OCI-LY1 (cell line): Measurements from ENCODE around the gene GPR26.

Source experiments
- H2AFZ ChIP-seq: fragments of 200-600 bp; sonication (generic), shearing (Covaris generic); 2 replicates; pipeline ENCODE4 v1.6.0; 2014; ENCODE audit warnings: antibody characterized with exemption, mild to moderate bottlenecking, low read length
- H3F3A ChIP-seq: fragments of 200-600 bp; sonication (generic), shearing (Covaris generic); 2 replicates; pipeline ENCODE4 v1.6.0; 2014; ENCODE audit warnings: mild to moderate bottlenecking, antibody characterized with exemption, low read length, moderate library complexity; ENCODE audit not compliant: insufficient read depth
- H3K27ac ChIP-seq: fragments of 200-600 bp; sonication (generic); 2 replicates; pipeline ENCODE4 v1.5.1; 2014; ENCODE audit warnings: low read length, mixed run types, mild to moderate bottlenecking, low read depth; ENCODE audit not compliant: poor library complexity, severe bottlenecking
- H3K27me3 ChIP-seq: fragments of 200-600 bp; sonication (generic); 2 replicates; pipeline ENCODE4 v1.6.0; 2014; ENCODE audit warnings: antibody characterized with exemption, mild to moderate bottlenecking, low read length, moderate library complexity; ENCODE audit not compliant: insufficient read depth
- H3K36me3 ChIP-seq: fragments of 200-600 bp; sonication (generic); 2 replicates; pipeline ENCODE4 v1.6.1; 2014; ENCODE audit warnings: mild to moderate bottlenecking, antibody characterized with exemption, low read length, moderate library complexity, mixed read lengths; ENCODE audit not compliant: insufficient read depth
- H3K4me1 ChIP-seq: fragments of 200-600 bp; sonication (generic); 2 replicates; pipeline ENCODE4 v1.5.1; 2014; ENCODE audit warnings: mild to moderate bottlenecking, low read length, moderate library complexity; ENCODE audit not compliant: insufficient read depth, severe bottlenecking
- H3K4me2 ChIP-seq: fragments of 200-600 bp; sonication (generic), shearing (Covaris generic); 2 replicates; pipeline ENCODE4 v1.6.1; 2014; ENCODE audit warnings: low read length
- H3K4me3 ChIP-seq: fragments of 200-600 bp; sonication (generic); 2 replicates; pipeline ENCODE4 v1.5.1; 2014; ENCODE audit warnings: low read length, low read depth, mild to moderate bottlenecking, mixed read lengths; ENCODE audit not compliant: poor library complexity, severe bottlenecking
- H3K79me2 ChIP-seq: fragments of 200-600 bp; shearing (Covaris generic); 2 replicates; pipeline ENCODE4 v1.6.1; 2016; ENCODE audit warnings: mixed run types, low read length, mixed read lengths; ENCODE audit not compliant: insufficient read depth
- H3K9ac ChIP-seq: fragments of 200-600 bp; sonication (generic), shearing (Covaris generic); 2 replicates; pipeline ENCODE4 v1.6.1; 2014; ENCODE audit warnings: mild to moderate bottlenecking, low read length, mixed read lengths
- H3K9me2 ChIP-seq: fragments of 200-600 bp; sonication (generic), shearing (Covaris generic); 2 replicates; pipeline ENCODE4 v1.6.1; 2014; ENCODE audit warnings: low read depth, mild to moderate bottlenecking, low read length, mixed read lengths
- H3K9me3 ChIP-seq: fragments of 200-600 bp; shearing (Covaris generic); 2 replicates; pipeline ENCODE4 v1.6.1; 2014; ENCODE audit warnings: low read length, mixed read lengths
- H4K20me1 ChIP-seq: fragments of 200-600 bp; sonication (generic), shearing (Covaris generic); 2 replicates; pipeline ENCODE4 v1.6.0; 2016; ENCODE audit warnings: mild to moderate bottlenecking, low read length; ENCODE audit not compliant: insufficient read depth
- EZH2 ChIP-seq: fragments of 200-600 bp; sonication (generic), shearing (Covaris generic); IDR thresholded peaks from 2 replicates; pipeline ENCODE4 v1.8.0; 2017; ENCODE audit warnings: borderline replicate concordance, mixed run types, mild to moderate bottlenecking, antibody characterized with exemption, low read length, moderate library complexity, mixed read lengths
- TF ChIP-seq, protein P1 (sequence below): fragments of 200-600 bp; sonication (generic), shearing (Covaris generic); IDR thresholded peaks from 2 replicates; pipeline ENCODE4 v1.5.1; 2017; ENCODE audit warnings: mild to moderate bottlenecking, antibody characterized with exemption, low read length, moderate library complexity, mixed read lengths

Gene GPR26, protein sequence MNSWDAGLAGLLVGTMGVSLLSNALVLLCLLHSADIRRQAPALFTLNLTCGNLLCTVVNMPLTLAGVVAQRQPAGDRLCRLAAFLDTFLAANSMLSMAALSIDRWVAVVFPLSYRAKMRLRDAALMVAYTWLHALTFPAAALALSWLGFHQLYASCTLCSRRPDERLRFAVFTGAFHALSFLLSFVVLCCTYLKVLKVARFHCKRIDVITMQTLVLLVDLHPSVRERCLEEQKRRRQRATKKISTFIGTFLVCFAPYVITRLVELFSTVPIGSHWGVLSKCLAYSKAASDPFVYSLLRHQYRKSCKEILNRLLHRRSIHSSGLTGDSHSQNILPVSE

DNA sequence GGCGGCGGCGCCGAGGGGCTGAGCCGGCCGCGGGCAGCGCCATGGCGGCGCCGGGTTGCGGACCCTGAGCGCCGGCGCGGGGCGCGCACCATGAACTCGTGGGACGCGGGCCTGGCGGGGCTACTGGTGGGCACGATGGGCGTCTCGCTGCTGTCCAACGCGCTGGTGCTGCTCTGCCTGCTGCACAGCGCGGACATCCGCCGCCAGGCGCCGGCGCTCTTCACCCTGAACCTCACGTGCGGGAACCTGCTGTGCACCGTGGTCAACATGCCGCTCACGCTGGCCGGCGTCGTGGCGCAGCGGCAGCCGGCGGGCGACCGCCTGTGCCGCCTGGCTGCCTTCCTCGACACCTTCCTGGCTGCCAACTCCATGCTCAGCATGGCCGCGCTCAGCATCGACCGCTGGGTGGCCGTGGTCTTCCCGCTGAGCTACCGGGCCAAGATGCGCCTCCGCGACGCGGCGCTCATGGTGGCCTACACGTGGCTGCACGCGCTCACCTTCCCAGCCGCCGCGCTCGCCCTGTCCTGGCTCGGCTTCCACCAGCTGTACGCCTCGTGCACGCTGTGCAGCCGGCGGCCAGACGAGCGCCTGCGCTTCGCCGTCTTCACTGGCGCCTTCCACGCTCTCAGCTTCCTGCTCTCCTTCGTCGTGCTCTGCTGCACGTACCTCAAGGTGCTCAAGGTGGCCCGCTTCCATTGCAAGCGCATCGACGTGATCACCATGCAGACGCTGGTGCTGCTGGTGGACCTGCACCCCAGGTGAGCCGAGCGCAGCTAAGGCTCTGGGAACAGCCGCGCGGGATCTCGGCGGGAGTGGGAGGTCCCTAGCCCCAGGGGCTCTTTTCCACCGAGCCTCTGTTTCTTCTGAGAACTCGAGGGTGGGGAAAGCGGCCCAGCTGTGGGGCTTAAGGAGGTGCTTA, at the start of gene GPR26:
TSS of gene GPR26 (plus strand) at position 38 of the 919 bp plus-strand sequence. CDS start at position 91, 53 bp downstream.
- TF ChIP-seq, protein P1, sequence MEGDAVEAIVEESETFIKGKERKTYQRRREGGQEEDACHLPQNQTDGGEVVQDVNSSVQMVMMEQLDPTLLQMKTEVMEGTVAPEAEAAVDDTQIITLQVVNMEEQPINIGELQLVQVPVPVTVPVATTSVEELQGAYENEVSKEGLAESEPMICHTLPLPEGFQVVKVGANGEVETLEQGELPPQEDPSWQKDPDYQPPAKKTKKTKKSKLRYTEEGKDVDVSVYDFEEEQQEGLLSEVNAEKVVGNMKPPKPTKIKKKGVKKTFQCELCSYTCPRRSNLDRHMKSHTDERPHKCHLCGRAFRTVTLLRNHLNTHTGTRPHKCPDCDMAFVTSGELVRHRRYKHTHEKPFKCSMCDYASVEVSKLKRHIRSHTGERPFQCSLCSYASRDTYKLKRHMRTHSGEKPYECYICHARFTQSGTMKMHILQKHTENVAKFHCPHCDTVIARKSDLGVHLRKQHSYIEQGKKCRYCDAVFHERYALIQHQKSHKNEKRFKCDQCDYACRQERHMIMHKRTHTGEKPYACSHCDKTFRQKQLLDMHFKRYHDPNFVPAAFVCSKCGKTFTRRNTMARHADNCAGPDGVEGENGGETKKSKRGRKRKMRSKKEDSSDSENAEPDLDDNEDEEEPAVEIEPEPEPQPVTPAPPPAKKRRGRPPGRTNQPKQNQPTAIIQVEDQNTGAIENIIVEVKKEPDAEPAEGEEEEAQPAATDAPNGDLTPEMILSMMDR, result no peak
- no peak for TF ChIP-seq EZH2
- no peaks in the 10 kb centered on the region for H3K9me2 ChIP-seq
- H3F3A ChIP-seq, result no peaks in the 10 kb centered on the region
- no peak within 1 kb of the TSS for H3K4me3 ChIP-seq
- no peaks in the 10 kb centered on the region for H3K9me3 ChIP-seq
- H3K27ac ChIP-seq, result no peak within 1 kb of the TSS
- no peaks in the 10 kb centered on the region for H3K4me1 ChIP-seq
- H3K79me2 ChIP-seq, result no peaks in the 10 kb centered on the region
- H3K9ac ChIP-seq, result no peak within 1 kb of the TSS
- H2AFZ ChIP-seq, result no peak within 1 kb of the TSS
- H3K27me3 ChIP-seq, result no peaks in the 10 kb centered on the region
- no peaks in the 10 kb centered on the region for H3K36me3 ChIP-seq
- H3K4me2 ChIP-seq, result no peak within 1 kb of the TSS
- no peaks in the 10 kb centered on the region for H4K20me1 ChIP-seq

DNA sequence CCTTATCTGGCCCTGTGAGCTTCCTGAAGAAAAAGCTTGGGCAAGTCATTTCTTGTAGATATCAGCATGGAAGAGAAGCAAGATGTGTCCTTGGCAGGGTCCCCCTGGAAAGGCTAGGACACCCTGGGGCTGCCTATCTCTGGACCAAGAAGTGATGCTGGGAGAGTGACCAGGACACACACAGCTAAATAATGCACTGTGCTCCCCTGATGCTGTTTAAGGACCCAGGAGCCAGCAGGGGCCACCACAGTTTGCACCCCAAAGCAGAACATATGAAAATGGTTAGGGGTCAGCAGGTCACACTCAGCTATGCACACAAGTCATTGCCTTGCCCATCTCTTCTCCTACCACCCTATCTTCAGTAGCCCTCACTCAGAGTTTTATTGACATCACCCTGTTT, 47.9 kb upstream of the GPR26 start:
- no peak overlapping the region for H3K4me2 ChIP-seq
- H2AFZ ChIP-seq, result no peak overlapping the region
- H4K20me1 ChIP-seq, result no peaks in the 10 kb centered on the region
- H3K27me3 ChIP-seq, result no peaks in the 10 kb centered on the region; the same call in 1 of the 2 replicates
- TF ChIP-seq EZH2, result no peak
- TF ChIP-seq, protein P1, result no peak
- H3K9me2 ChIP-seq, result no peaks in the 10 kb centered on the region
- H3K9me3 ChIP-seq, result no peaks in the 10 kb centered on the region
- no peak overlapping the region for H3K4me3 ChIP-seq
- H3K27ac ChIP-seq, result no peak overlapping the region
- no peak overlapping the region for H3K9ac ChIP-seq
- H3F3A ChIP-seq, result no peaks in the 10 kb centered on the region
- H3K4me1 ChIP-seq, result no peaks in the 10 kb centered on the region
- no peaks in the 10 kb centered on the region for H3K36me3 ChIP-seq
- no peaks in the 10 kb centered on the region for H3K79me2 ChIP-seq

DNA sequence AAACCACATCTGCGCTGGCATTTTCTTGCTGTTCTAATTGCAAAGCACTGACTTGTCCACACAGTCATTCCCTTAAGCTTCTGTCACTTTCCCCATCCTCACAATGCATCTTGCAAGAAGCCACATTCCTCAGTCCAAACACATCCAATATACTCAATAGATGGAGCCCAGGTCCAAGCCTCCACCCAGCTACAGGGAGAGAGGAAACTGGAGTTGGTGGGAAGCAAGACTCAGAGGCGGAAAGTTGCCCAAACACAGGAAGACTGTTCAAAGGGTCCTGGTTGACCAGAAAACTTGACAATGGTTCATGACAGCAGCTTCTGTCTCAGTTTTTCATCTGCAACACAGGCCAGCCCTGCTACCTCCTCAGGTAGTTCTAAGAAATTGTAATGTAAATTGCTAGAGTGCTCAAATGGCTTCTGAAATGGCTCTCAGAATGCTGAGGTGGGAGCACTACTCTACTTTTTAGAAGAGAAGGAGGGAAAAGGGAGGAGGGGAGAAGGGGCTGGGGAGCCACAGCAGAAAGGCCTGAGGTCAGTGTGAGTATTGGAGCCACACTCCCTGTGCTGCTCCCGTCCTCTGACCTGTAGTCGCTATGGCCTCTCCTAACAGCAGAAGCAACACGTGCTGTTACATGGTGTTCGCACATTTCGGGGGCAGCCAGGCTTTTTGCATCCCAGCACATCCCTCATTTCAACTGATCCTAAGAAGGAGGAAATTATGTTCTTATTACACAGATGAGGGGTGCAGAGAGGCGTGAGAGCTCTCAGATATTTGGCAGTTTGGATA, 46.9 kb upstream of the GPR26 start:
- Histone ChIP-seq H3K4me2 (no peak overlapping the region), H3K4me1 (no peaks in the 10 kb centered on the region), H3K9me3 (no peaks in the 10 kb centered on the region), H3K36me3 (no peaks in the 10 kb centered on the region), H4K20me1 (no peaks in the 10 kb centered on the region), H3K9me2 (no peaks in the 10 kb centered on the region), H3K9ac (no peak overlapping the region), H3K27ac (no peak overlapping the region), H3K4me3 (no peak overlapping the region), H3F3A (no peaks in the 10 kb centered on the region), H3K79me2 (no peaks in the 10 kb centered on the region), H3K27me3 (no peaks in the 10 kb centered on the region; the same call in 1 of the 2 replicates), H2AFZ (no peak overlapping the region)
- TF ChIP-seq, protein P1, result no peak
- no peak for TF ChIP-seq EZH2
